Astrocyte (in vitro differentiated cells and primary cell): ENCODE results near the gene HIC2. TPM values are rescaled to one million over a fixed set of nuclear protein-coding genes. Genes with fewer than 3 reads are reported as not detected.
"Not testable (repeated sequence)": the region's sequence is repeated elsewhere in the genome, so short reads cannot be mapped to it uniquely, and the experiment has no call there.

Experiments used
- DNase-seq: peaks from one replicate; pipeline ENCODE4 v3.0.0-alpha.2; 2010; ENCODE audit warnings: low read depth
- FAIRE-seq: peaks from 2 replicates; lab custom pipeline; 2011; peaks lifted over from hg19 to GRCh38; lab: Jason Lieb, UNC
- H2AFZ ChIP-seq: 2 replicates; pipeline ENCODE4 v1.6.0; 2012; ENCODE audit warnings: low read depth, low read length, inconsistent platforms
- H3K27ac ChIP-seq: 2 replicates; pipeline ENCODE4 v1.5.1; 2011; ENCODE audit warnings: low read depth, low read length, inconsistent platforms
- H3K27me3 ChIP-seq: 2 replicates; pipeline ENCODE4 v1.6.0; 2011; ENCODE audit warnings: low read length, inconsistent platforms; ENCODE audit not compliant: insufficient read depth
- H3K36me3 ChIP-seq: 2 replicates; pipeline ENCODE4 v1.5.1; 2011; ENCODE audit warnings: low read length, inconsistent platforms; ENCODE audit not compliant: insufficient read depth
- H3K4me1 ChIP-seq: 2 replicates; pipeline ENCODE4 v1.5.1; 2011; ENCODE audit warnings: low read length, inconsistent platforms; ENCODE audit not compliant: insufficient read depth
- H3K4me2 ChIP-seq: 2 replicates; pipeline ENCODE4 v1.6.0; 2012; ENCODE audit warnings: low read length, inconsistent platforms
- H3K4me3 ChIP-seq: 2 replicates; pipeline ENCODE4 v1.5.1; 2011; ENCODE audit warnings: low read depth, mild to moderate bottlenecking, low read length, inconsistent platforms; ENCODE audit not compliant: insufficient read depth
- H3K79me2 ChIP-seq: 2 replicates; pipeline ENCODE4 v1.6.0; 2012; ENCODE audit warnings: mild to moderate bottlenecking, low read length, inconsistent platforms; ENCODE audit not compliant: insufficient read depth
- H3K9ac ChIP-seq: 2 replicates; pipeline ENCODE4 v1.6.0; 2012; ENCODE audit warnings: mild to moderate bottlenecking, low read length, inconsistent platforms
- H3K9me3 ChIP-seq: 2 replicates; pipeline ENCODE4 v1.5.1; 2012; ENCODE audit warnings: low read depth, mild to moderate bottlenecking, low read length, inconsistent platforms; ENCODE audit not compliant: insufficient read depth
- H4K20me1 ChIP-seq: 2 replicates; pipeline ENCODE4 v1.6.0; 2012; ENCODE audit warnings: low read length, inconsistent platforms; ENCODE audit not compliant: insufficient read depth
- H3K27ac Mint-ChIP-seq: one replicate; pipeline ENCODE4 v1.8.0; 2021; ENCODE audit warnings: mild to moderate bottlenecking, mixed read lengths; ENCODE audit not compliant: unreplicated experiment
- H3K27me3 Mint-ChIP-seq: one replicate; pipeline ENCODE4 v1.8.0; 2021; ENCODE audit warnings: low read depth, mixed read lengths; ENCODE audit not compliant: unreplicated experiment
- H3K36me3 Mint-ChIP-seq: one replicate; pipeline ENCODE4 v1.8.0; 2021; ENCODE audit warnings: low read depth, mixed read lengths; ENCODE audit not compliant: unreplicated experiment
- H3K4me1 Mint-ChIP-seq: one replicate; pipeline ENCODE4 v1.8.0; 2021; ENCODE audit warnings: low read depth, mixed read lengths; ENCODE audit not compliant: unreplicated experiment
- H3K4me3 Mint-ChIP-seq: one replicate; pipeline ENCODE4 v1.8.0; 2021; ENCODE audit warnings: mild to moderate bottlenecking, moderate library complexity, mixed read lengths; ENCODE audit not compliant: unreplicated experiment
- H3K9me3 Mint-ChIP-seq: one replicate; pipeline ENCODE4 v1.8.0; 2021; ENCODE audit warnings: mild to moderate bottlenecking, mixed read lengths; ENCODE audit not compliant: unreplicated experiment
- EZH2 ChIP-seq: IDR thresholded peaks from 2 replicates; pipeline ENCODE4 v1.6.1; 2012; ENCODE audit warnings: mild to moderate bottlenecking, low read length, inconsistent platforms; ENCODE audit not compliant: insufficient read depth
- total RNA-seq: library from RNA; stranded (reverse); gene quantifications from 2 replicates; pipeline ENCODE4 v1.2.1, GENCODE V29; 2021
- TF ChIP-seq, protein P1 (sequence below): IDR thresholded peaks from 2 replicates; pipeline ENCODE4 v1.5.1; 2011; ENCODE audit warnings: low read depth, mild to moderate bottlenecking, inconsistent platforms, low read length, moderate library complexity; ENCODE audit not compliant: insufficient read depth

HIC2 gene
- total RNA-seq, 1 donor from 2014 or later = 21.4 TPM

DNA sequence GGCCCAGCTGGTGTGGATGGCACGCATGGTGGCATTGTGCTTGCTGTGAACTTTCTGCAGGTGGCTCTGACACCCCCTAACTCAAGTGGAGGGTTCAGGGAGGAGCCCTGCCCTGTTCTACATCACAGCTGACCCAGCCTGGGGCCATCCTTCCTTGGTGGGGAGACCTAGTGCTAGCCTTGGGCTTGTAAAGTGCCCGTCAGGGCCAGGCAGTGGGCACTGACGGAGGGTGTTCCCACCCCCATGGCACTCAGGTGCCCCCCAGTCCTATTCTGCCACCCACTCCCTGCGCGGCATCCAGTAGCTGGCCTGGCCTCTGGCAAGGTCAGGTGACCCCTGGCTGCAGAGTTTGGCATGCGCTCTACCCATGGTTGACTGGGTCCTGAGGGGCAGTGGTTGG, 24.0 kb downstream of the HIC2 start:
- H3K9ac ChIP-seq = not testable (repeated sequence)

DNA sequence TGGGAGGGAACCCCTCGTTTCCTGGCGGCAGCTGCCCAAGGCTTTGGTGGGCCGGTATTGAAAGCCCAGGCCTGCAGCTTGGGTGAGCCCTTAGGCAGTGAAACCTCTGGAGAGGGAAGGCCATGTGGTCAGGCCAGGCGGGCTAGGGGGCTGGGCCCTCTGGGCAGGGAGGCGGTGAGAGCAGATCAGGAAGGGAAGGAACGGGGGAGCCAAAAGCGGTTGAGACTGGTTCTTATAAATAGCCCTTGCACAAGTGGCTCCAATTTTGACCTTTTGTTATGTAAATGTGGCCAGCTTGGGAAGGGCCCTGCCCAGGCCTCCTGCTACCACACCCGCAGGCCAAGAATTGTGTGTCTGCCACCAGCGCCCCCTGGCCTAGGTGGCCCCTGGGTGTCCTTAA, 25.0 kb downstream of the HIC2 start:
- not testable (repeated sequence) for H3K27ac Mint-ChIP-seq, H3K4me1 Mint-ChIP-seq, H3K9me3 Mint-ChIP-seq, H3K36me3 Mint-ChIP-seq, H3K4me2 ChIP-seq, H3K36me3 ChIP-seq, H3K9ac ChIP-seq, H3K4me3 Mint-ChIP-seq, H3K27ac ChIP-seq, DNase-seq, H2AFZ ChIP-seq, H3K4me1 ChIP-seq, H3K4me3 ChIP-seq, H3K27me3 ChIP-seq, H3K27me3 Mint-ChIP-seq, H3K9me3 ChIP-seq, FAIRE-seq
- Histone ChIP-seq H4K20me1 (peaks cover 30% of the 10 kb centered on the region), H3K79me2 (peaks cover 18% of the 10 kb centered on the region)

More for the DNA sequence above, 24.0 kb downstream of the HIC2 start:
- H3K79me2 ChIP-seq = peaks cover 18% of the 10 kb centered on the region
- not testable (repeated sequence) for H3K4me3 ChIP-seq, H3K4me2 ChIP-seq, H3K9me3 ChIP-seq, H3K4me3 Mint-ChIP-seq, H3K27ac ChIP-seq, H2AFZ ChIP-seq, H3K4me1 Mint-ChIP-seq, FAIRE-seq, H3K27me3 Mint-ChIP-seq, H3K36me3 Mint-ChIP-seq, H3K36me3 ChIP-seq, H3K4me1 ChIP-seq, DNase-seq, H3K27ac Mint-ChIP-seq, H3K27me3 ChIP-seq, H3K9me3 Mint-ChIP-seq
- peaks cover 22% of the 10 kb centered on the region for H4K20me1 ChIP-seq

DNA sequence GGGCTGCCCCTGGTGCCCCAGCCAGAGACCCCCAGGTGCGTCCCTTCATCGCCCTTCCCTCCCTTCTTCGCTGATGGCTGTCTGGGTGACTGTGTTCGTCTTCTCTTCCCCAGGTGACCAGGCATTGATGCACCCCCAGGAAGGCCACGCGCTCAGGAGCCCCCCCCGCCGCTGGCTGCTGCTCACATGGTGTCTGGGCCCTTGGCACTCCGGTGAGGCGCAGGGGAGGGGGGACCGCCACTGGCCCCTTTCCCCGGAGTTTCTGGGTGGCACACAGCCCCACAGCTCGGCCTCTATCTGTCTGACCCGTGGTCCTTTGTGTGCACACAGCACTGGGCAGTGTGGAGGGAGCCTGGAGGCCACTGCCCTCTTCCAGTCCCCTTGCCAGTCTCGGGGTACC, 25.5 kb downstream of the HIC2 start:
- H3K4me3 ChIP-seq, H3K9me3 Mint-ChIP-seq, H3K27me3 ChIP-seq, H3K27ac ChIP-seq, DNase-seq, H3K27ac Mint-ChIP-seq, H3K36me3 ChIP-seq, H3K4me1 Mint-ChIP-seq, H2AFZ ChIP-seq, H3K4me2 ChIP-seq, H3K9me3 ChIP-seq, H3K9ac ChIP-seq, FAIRE-seq, H3K4me3 Mint-ChIP-seq, H3K36me3 Mint-ChIP-seq, H3K4me1 ChIP-seq, H3K27me3 Mint-ChIP-seq: not testable (repeated sequence)
- peaks cover 35% of the 10 kb centered on the region for H4K20me1 ChIP-seq
- peaks cover 18% of the 10 kb centered on the region for H3K79me2 ChIP-seq

DNA sequence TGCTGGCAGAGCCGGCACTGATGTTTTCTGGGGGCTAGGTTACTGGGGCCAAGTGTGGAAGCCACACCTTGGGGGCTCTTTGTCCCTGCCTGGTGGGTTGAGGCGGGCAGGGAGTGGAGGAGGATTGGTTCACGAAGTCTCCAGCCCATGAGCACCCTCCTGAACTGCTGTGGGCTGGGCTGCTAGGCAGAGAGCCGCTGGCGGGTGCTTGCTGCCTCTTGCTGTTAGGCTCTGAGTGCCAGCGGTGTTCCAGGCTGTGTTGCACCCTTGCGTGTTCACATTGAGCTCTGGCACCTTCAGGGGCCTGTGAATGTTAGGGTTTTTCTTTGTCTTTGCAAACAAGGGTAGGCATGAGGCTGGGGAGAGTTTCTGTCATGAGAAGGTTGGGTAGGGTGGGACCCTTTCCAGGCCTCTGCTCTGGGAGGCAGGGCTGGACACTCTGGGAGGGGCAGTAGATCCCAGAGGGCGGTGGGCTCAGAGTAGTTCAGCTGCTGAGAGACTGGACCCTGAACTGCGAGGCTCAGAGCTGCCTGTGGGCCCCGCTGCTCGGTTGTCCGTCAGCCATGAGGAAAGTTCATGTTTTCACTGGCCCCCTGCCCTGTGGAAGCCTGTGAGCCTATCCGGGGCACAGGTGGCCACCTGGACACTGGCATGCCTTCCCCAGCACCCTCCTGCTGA, 26.0 kb downstream of the HIC2 start:
- Mint-ChIP-seq H3K27me3 (no peaks in the 10 kb centered on the region), H3K36me3 (peaks cover 4% of the 10 kb centered on the region), H3K27ac (no peak overlapping the region), H3K4me1 (peaks cover 2% of the 10 kb centered on the region), H3K9me3 (no peaks in the 10 kb centered on the region), H3K4me3 (no peak overlapping the region)
- Histone ChIP-seq H3K9ac (no peak overlapping the region), H2AFZ (no peak overlapping the region), H4K20me1 (peaks cover 41% of the 10 kb centered on the region), H3K9me3 (no peaks in the 10 kb centered on the region), H3K36me3 (no peaks in the 10 kb centered on the region), H3K27ac (no peak overlapping the region), H3K27me3 (no peaks in the 10 kb centered on the region), H3K79me2 (peaks cover 18% of the 10 kb centered on the region), H3K4me1 (no peaks in the 10 kb centered on the region), H3K4me2 (no peak overlapping the region), H3K4me3 (no peak overlapping the region)
- FAIRE-seq = no peak
- no peak for DNase-seq
- no peak for TF ChIP-seq EZH2
- TF ChIP-seq, protein P1, sequence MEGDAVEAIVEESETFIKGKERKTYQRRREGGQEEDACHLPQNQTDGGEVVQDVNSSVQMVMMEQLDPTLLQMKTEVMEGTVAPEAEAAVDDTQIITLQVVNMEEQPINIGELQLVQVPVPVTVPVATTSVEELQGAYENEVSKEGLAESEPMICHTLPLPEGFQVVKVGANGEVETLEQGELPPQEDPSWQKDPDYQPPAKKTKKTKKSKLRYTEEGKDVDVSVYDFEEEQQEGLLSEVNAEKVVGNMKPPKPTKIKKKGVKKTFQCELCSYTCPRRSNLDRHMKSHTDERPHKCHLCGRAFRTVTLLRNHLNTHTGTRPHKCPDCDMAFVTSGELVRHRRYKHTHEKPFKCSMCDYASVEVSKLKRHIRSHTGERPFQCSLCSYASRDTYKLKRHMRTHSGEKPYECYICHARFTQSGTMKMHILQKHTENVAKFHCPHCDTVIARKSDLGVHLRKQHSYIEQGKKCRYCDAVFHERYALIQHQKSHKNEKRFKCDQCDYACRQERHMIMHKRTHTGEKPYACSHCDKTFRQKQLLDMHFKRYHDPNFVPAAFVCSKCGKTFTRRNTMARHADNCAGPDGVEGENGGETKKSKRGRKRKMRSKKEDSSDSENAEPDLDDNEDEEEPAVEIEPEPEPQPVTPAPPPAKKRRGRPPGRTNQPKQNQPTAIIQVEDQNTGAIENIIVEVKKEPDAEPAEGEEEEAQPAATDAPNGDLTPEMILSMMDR = no peak
